Heart left ventricle (tissue), 16 donors: Measurements from ENCODE around the gene SUPT5H. TPM values are rescaled to one million over a fixed set of nuclear protein-coding genes. Genes with fewer than 3 reads are reported as not detected.

Source experiments
- ATAC-seq, 4 donors: fragments of 200-7000 bp; cut with Tn5 transposase; one replicate each; pipeline ENCODE4 v1.9.1; 2020 to 2022; ENCODE audit warnings: moderate library complexity in 4 of 4, mild to moderate bottlenecking in 3 of 4, moderate number of reproducible peaks in 1 of 4
- DNase-seq, 5 donors: peaks; one replicate each; pipeline ENCODE4 v3.0.0-alpha.2; 2020
- H3K27ac ChIP-seq, 12 donors: fragments of 200-600 bp; sonication (generic) in 4 of 12; one replicate each; pipeline versions ENCODE4 v1.5.0 to v1.8.0; 2016 to 2022; ENCODE audit warnings: mild to moderate bottlenecking in 2 of 12
- H3K27me3 ChIP-seq, 9 donors: fragments of 200-600 bp; sonication (generic) in 2 of 9; one replicate each; pipeline versions ENCODE4 v1.5.1 to v1.8.0; 2016 to 2022; ENCODE audit warnings: mild to moderate bottlenecking in 3 of 9
- H3K36me3 ChIP-seq, 9 donors: fragments of 200-600 bp; sonication (generic) in 2 of 9; one replicate each; pipeline versions ENCODE4 v1.5.0 to v1.8.0; 2018 to 2022; ENCODE audit warnings: mild to moderate bottlenecking in 2 of 9
- H3K4me1 ChIP-seq, 12 donors: fragments of 200-600 bp; sonication (generic) in 4 of 12; one replicate each; pipeline versions ENCODE4 v1.5.0 to v1.8.0; 2016 to 2022; ENCODE audit warnings: mild to moderate bottlenecking in 3 of 12
- H3K4me3 ChIP-seq, 12 donors: fragments of 200-600 bp; sonication (generic) in 4 of 12; one replicate each; pipeline versions ENCODE4 v1.5.0 to v1.8.0; 2017 to 2022; ENCODE audit warnings: mild to moderate bottlenecking in 9 of 12, moderate library complexity in 4 of 12
- H3K9me3 ChIP-seq, 12 donors: fragments of 200-600 bp; sonication (generic) in 4 of 12; one replicate each; pipeline versions ENCODE4 v1.5.0 to v1.8.0; 2016 to 2022; ENCODE audit warnings: mild to moderate bottlenecking in 1 of 12
- POLR2A ChIP-seq, 2 donors: fragments of 450-650 bp; IDR thresholded peaks; one replicate each; pipeline ENCODE4 v1.6.1; 2017; ENCODE audit warnings: antibody characterized with exemption in 2 of 2, mild to moderate bottlenecking in 2 of 2, moderate library complexity in 2 of 2
- WGBS, 4 donors: extraction: QIAGEN DNeasy Blood & Tissue Kit in 2 of 4; methylation state at CpG; one replicate each; pipeline versions ENCODE4 v1.1.5 to v1.1.7; 2013 to 2018; 5-methylcytosine and 5-hydroxymethylcytosine counted together
- intact Hi-C, 10 donors: fragments of 100-400 bp; cut with DNase I; formaldehyde crosslinking; loops; one replicate each; pipeline versions ENCODE4 v1.11.1 to v1.14.2; 2022
- long read RNA-seq, 3 donors: library from polyadenylated mRNA; unstranded; transcript quantifications; one replicate each; pipeline ENCODE4 v2.0.0, GENCODE V29; 2020 to 2021
- polyA plus RNA-seq, 2 donors: library from polyadenylated mRNA; stranded (reverse); fragments of 200-250 nt; gene quantifications; one replicate each; pipeline ENCODE4 v1.2.3, GENCODE V29; 2013
- total RNA-seq, 9 donors: library from RNA; depleted of rRNA in 2 of 9; stranded (reverse); fragments of >200 nt in 2 of 9; fragmentation: NEBNext Ultra II Directional in 3 of 9; extraction: Animal tissue kit (Norgen Biotek cat#: 25700) in 3 of 9; gene quantifications; one replicate each; pipeline versions ENCODE4 v1.1.0 to v1.2.4, GENCODE V29; 2016 to 2023
- TF ChIP-seq, protein P1 (sequence below), 12 donors: fragments of 200-600 bp; sonication (generic) in 4 of 12; IDR thresholded peaks; one replicate each; pipeline versions ENCODE4 v1.5.0 to v1.8.0; 2018 to 2022; ENCODE audit warnings: antibody characterized with exemption in 12 of 12, mild to moderate bottlenecking in 5 of 12
- donor health status: ischemic (EF 13 %, LVEDD 7.1; RV severe dilation, severe dysfunction).
- donor health status: healthy with polysubstance abuse.
- donor health status: DM: no; HTN: yes; CAD: no.
- donor health status: DM: no; HTN: no; CAD: no.
- donor health status: ischemic (EF 25% LVEDD 6.9; RV normal size, moderate dysfunction).
- donor health status: ischemic (EF 25% LVEDD 5.7; RV mildly dilated, moderate dysfunction).
- donor health status: healthy.
- donor health status: DM: yes; HTN: yes; CAD: no.
- donor health status: ischemic (EF 35%, LVEDD 5.7; RV mildly dilated, moderate dysfunction).
- donor health status: nonischemic (EF 11% LVEDD 7.7; RV severe dilation, severe dysfunction).
- donor health status: DM: yes; HTN: yes; CAD: no.
- donor health status: PGD.
- donor health status: ischemic (EF 29% LVEDD 5.4; RV normal size, mild dysfunction).
- donor health status: nonischemic (EF 23%, LVEDD 6.1; RV moderate dilation, normal function).

SUPT5H gene
- total RNA-seq (100 to 1,000 TPM in 1 of 9 donors, 10 to 100 TPM in 8; 64.2 to 113 (median 81.7) TPM), polyA plus RNA-seq (100 to 1,000 TPM in 1 of 2 donors, 10 to 100 TPM in 1; 63.8 to 112 TPM)
- long read RNA-seq, donor 1, transcript SUPT5H-218 (2 exons, 718 nt) = major isoform, 13 of 40 reads
- long read RNA-seq, donor 1, partial matches to known transcripts = 21 of 40 reads
- long read RNA-seq, donor 1, other reads (novel, unspliced or antisense) = 5 of 40 reads
- long read RNA-seq, donor 2, partial matches to known transcripts = 20 of 29 reads
- long read RNA-seq, donor 2, other reads (novel, unspliced or antisense) = 5 of 29 reads
- long read RNA-seq, donor 3, transcript SUPT5H-218 (2 exons, 718 nt) = major isoform, 12 of 28 reads
- long read RNA-seq, donor 3, partial matches to known transcripts = 11 of 28 reads
- long read RNA-seq, donor 3, other reads (novel, unspliced or antisense) = 5 of 28 reads

DNA sequence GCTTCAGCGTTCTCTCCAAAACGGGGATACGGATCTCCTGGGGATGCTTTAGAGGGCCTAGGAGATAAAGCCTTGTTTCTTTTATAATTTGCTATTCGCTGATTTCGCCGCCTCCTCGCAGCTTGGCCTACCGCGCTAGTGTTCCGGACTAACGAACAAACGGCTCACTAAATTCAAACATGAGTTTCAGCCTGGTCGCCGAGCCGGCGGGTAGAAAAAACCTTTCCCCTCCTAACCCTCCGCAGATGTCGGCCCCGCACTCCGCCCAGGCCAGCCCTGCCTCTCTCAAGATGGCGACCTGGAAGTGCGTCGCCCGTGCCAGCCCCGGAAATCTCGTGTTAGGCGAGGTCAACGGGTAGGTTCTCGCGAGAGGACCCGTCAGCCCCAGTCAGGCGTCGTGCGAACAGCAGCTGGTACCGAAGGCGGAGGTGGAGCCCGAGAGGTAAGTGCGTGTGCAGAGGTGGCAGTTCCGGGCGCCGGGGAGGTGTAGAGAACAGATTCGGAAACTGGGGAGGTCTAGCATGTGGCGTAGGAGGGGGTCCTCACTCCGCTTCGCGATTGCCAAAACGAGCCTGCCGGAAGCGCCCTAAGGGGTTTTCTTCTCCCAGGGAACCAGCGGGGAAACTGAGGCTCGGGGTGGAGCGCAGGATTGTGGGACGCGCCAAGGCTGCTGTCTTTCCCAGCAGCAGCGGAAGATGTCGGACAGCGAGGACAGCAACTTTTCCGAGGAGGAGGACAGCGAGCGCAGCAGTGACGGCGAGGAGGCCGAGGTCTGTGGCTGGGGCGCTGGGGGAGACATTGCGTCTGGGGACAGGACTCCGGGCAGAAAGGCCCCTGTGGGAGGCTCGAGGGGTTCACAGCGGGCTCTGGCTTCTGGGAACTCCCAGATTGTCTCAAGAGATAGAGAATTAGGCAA is at the start of gene SUPT5H:
SUPT5H (plus strand) TSS at position 387 of the 916 bp plus-strand sequence; CDS start at position 696, 309 bp downstream.
- DNase-seq = peak; percentile 97 to 98 (median 97)
- WGBS, 4 donors = 0 to 1% (median 1%) methylated on average over 61 to 68 of the region's 68 CpGs
- peak within 1 kb of the TSS; percentile 65 to 98 (median 86) for H3K4me3 ChIP-seq
- ATAC-seq = peak; percentile 98 to 99 (median 98)
- H3K36me3 ChIP-seq = peaks cover 0 to 22% (median 11%) of the 10 kb centered on the region in 9 donors
- TF ChIP-seq POLR2A (IDR thresholded peaks at IDR 0.05) = peak; percentile 34 to 91
- TF ChIP-seq, protein P1, sequence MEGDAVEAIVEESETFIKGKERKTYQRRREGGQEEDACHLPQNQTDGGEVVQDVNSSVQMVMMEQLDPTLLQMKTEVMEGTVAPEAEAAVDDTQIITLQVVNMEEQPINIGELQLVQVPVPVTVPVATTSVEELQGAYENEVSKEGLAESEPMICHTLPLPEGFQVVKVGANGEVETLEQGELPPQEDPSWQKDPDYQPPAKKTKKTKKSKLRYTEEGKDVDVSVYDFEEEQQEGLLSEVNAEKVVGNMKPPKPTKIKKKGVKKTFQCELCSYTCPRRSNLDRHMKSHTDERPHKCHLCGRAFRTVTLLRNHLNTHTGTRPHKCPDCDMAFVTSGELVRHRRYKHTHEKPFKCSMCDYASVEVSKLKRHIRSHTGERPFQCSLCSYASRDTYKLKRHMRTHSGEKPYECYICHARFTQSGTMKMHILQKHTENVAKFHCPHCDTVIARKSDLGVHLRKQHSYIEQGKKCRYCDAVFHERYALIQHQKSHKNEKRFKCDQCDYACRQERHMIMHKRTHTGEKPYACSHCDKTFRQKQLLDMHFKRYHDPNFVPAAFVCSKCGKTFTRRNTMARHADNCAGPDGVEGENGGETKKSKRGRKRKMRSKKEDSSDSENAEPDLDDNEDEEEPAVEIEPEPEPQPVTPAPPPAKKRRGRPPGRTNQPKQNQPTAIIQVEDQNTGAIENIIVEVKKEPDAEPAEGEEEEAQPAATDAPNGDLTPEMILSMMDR (IDR thresholded peaks at IDR 0.05) = peak in 1 of 12 donors; percentile 12
- H3K27ac ChIP-seq = peak within 1 kb of the TSS; percentile 86 to 96 (median 92)
- H3K27me3 ChIP-seq = no peaks in the 10 kb centered on the region
- peaks cover 8 to 51% (median 36%) of the 10 kb centered on the region in 12 donors for H3K4me1 ChIP-seq
- no peaks in the 10 kb centered on the region for H3K9me3 ChIP-seq
- intact Hi-C loops = loop anchor here in 6 of 10 donors (1.0 to 10.0 kb wide), 6 partner anchors 9 to 89 kb away; partner anchors contain the start of genes EID2B (in 4 of the 6), MED29 (in 2 of the 6), PAF1 (in 2 of the 6) and PLEKHG2 (in 1 of the 6)

DNA sequence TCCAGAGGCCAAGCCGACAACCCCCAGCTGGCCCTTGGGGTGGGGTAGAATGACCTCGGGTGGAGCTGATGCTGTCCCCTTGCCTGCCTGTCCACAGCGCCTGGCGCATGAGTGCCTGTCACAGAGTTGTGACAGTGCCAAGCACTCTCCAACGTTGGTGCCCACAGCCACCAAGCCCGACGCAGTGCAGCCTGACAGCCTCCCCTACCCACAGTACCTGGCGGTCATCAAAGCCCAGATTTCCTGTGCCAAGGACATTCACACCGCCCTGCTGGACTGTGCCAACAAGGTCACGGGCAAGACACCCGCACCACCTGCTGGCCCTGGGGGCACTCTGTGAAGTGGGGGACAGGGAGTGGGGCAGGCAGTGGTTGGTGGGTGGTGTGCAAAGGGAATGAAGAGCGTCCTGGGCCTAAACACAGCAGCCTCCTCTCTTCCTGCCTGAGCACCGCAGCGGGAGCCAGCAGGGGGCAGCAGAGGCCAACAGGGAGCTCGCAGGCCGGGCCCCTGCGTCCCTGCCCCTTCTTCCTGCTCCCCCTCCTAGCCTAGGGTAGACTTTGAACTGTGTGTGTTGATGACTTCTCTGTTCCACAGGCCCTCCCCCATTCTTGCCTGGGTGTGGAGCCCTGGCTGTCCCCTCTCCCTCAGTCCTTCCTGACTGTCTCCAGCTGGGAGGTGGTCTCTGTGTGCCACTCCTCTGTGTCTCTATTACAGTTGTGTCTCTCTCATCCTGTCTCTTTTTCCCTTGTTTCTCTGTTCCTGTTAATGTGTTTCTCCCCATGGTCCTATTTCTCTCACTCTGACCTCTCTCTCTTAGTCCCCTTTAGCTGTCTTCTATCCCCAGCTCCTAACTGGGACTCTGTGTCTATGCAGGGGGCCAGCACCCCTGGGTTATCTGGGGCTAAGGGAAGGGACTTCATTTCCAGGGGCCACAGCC is 47.8 kb upstream of the SUPT5H start:
- ATAC-seq (peak; percentile 70 to 85 (median 80)), DNase-seq (peak; percentile 89 to 96 (median 90))
- Histone ChIP-seq H3K4me1 (peaks cover 6 to 56% (median 25%) of the 10 kb centered on the region in 12 donors), H3K27ac (peak overlapping the region; percentile 11 to 100 (median 79)), H3K27me3 (no peaks in the 10 kb centered on the region), H3K4me3 (peak overlapping the region in 3 of 12 donors; percentile 2 to 44 (median 20)), H3K9me3 (no peaks in the 10 kb centered on the region), H3K36me3 (peaks cover 0 to 46% (median 28%) of the 10 kb centered on the region in 9 donors)
- 13 to 27% (median 20%) methylated on average over 14 to 17 of the region's 17 CpGs for WGBS, 4 donors
- intact Hi-C loops = loop anchor here (1.0 to 10.0 kb wide), 9 partner anchors 13 to 137 kb away; partner anchors contain the start of genes EID2B (in 4 of the 10), PLEKHG2 (in 3 of the 10), SUPT5H (in 2 of the 10) and SAMD4B (in 1 of the 10)
- peak in 1 of 2 donors; percentile 17 for TF ChIP-seq POLR2A (IDR thresholded peaks at IDR 0.05)
- TF ChIP-seq, protein P1 (IDR thresholded peaks at IDR 0.05) = peak; percentile 95 to 100 (median 98)

- Histone ChIP-seq H3K4me3 (peak overlapping the region in 3 of 12 donors; percentile 2 to 44 (median 20)), H3K4me1 (peaks cover 6 to 56% (median 25%) of the 10 kb centered on the region in 12 donors), H3K27ac (peak overlapping the region; percentile 11 to 100 (median 79)), H3K9me3 (no peaks in the 10 kb centered on the region), H3K27me3 (no peaks in the 10 kb centered on the region), H3K36me3 (peaks cover 0 to 42% (median 26%) of the 10 kb centered on the region in 9 donors)
- no peak for TF ChIP-seq POLR2A (IDR thresholded peaks at IDR 0.05)
- TF ChIP-seq, protein P1 (IDR thresholded peaks at IDR 0.05) = no peak
- intact Hi-C loops = loop anchor here in 5 of 10 donors (1.0 to 10.0 kb wide), 5 partner anchors 13 to 136 kb away; partner anchors contain the start of genes EID2B (in 3 of the 5), SUPT5H (in 2 of the 5) and SAMD4B (in 1 of the 5)
- 74 to 87% (median 86%) methylated on average over 10 to 11 of the region's 11 CpGs for WGBS, 4 donors
- DNase-seq (peak; percentile 69 to 88 (median 84)), ATAC-seq (peak in 3 of 4 donors; percentile 18 to 35 (median 22))
These were observed 47.0 kb upstream of the SUPT5H start for GRCh38 chr19:39398297-39398864.
